ENCODE results near the gene FAM209B. TPM values are rescaled to one million over a fixed set of nuclear protein-coding genes. Genes with fewer than 3 reads are reported as not detected.

Gene FAM209B
- total RNA-seq, 1 experiment from 2014 or later, result 0.92 TPM

GRCh38 chr20:56506103-56506502 is 26.9 kb upstream of the FAM209B start:
- DNase-seq, result no peak
- H3K4me3 Mint-ChIP-seq, result no peak overlapping the region
- peaks cover 2 to 3% of the 10 kb centered on the region in 2 experiments; a peak in 2 of 4 replicates for H3K4me1 Mint-ChIP-seq
- H3K9me3 Mint-ChIP-seq, result no peaks in the 10 kb centered on the region
- H2BK120ac ChIP-seq (ENCODE audit: low read depth, low read length, poor library complexity, severe bottlenecking), result no peak overlapping the region
- no peaks in the 10 kb centered on the region for H4K20me1 ChIP-seq (ENCODE audit: control insufficient read depth, insufficient read depth, insufficient read length)
- H3K79me2 ChIP-seq (ENCODE audit: insufficient read depth, low read length), result no peaks in the 10 kb centered on the region
- H3K4ac ChIP-seq (ENCODE audit: low read depth, low read length), result no peak overlapping the region
- H3K23ac ChIP-seq (ENCODE audit: insufficient read length, low read depth, low read length), result no peak overlapping the region
- TF ChIP-seq CTCF (conservative IDR thresholded peaks at IDR 0.05), result no peak
- no peak overlapping the region for H3K14ac ChIP-seq (ENCODE audit: insufficient read depth, low read length)
- H2BK20ac ChIP-seq (ENCODE audit: low read depth, low read length, poor library complexity, severe bottlenecking), result no peak overlapping the region
- no peaks in the 10 kb centered on the region for H3K27me3 Mint-ChIP-seq (ENCODE audit: low read depth)
- H4K5ac ChIP-seq (ENCODE audit: insufficient read length, low read depth, low read length), result no peak overlapping the region
- H3K27me3 ChIP-seq (ENCODE audit: insufficient read depth, low read length), result no peaks in the 10 kb centered on the region
- no peaks in the 10 kb centered on the region for H3K36me3 Mint-ChIP-seq (ENCODE audit: insufficient read depth in 1 of 3, low read depth in 3 of 3)
- H3K27ac Mint-ChIP-seq, result no peak overlapping the region
- H3K4me1 ChIP-seq (ENCODE audit: insufficient read depth, low read length), result no peaks in the 10 kb centered on the region
- H4K8ac ChIP-seq (replicated peaks; ENCODE audit: insufficient read length, low read depth, low read length), result no peak overlapping the region
- WGBS (ENCODE audit: extremely low coverage, insufficient read length, low lambda C conversion rate), result no CpG with 5 or more reads among the region's 3 CpGs
- no peak overlapping the region for H2AFZ ChIP-seq (ENCODE audit: low read length)
- H2AK5ac ChIP-seq (ENCODE audit: insufficient read length, low read length), result no peak overlapping the region
- no peaks in the 10 kb centered on the region for H3K9me3 ChIP-seq (ENCODE audit: control insufficient read depth, low read depth, low read length)
- H3K4me2 ChIP-seq (ENCODE audit: insufficient read depth, insufficient read length, low read length), result no peak overlapping the region
- peaks cover 3% of the 10 kb centered on the region for H3K79me1 ChIP-seq (ENCODE audit: insufficient read depth, low read depth, low read length, poor library complexity, severe bottlenecking)
- no peaks in the 10 kb centered on the region for H3K23me2 ChIP-seq (ENCODE audit: insufficient read length, low read depth, low read length, poor library complexity, severe bottlenecking)
- H3K18ac ChIP-seq (ENCODE audit: insufficient read length, low read depth, low read length), result no peak overlapping the region
- H4K91ac ChIP-seq (ENCODE audit: insufficient read length, low read depth, low read length), result no peak overlapping the region
- no peak overlapping the region for H3T11ph ChIP-seq (ENCODE audit: low read length)
- H2BK12ac ChIP-seq (ENCODE audit: insufficient read length, low read depth, low read length), result no peak overlapping the region
- no peak overlapping the region for H3K9ac ChIP-seq (ENCODE audit: extremely low read depth, insufficient read length, low read length)
- H2BK15ac ChIP-seq (ENCODE audit: low read depth, low read length), result no peak overlapping the region
- no peak overlapping the region for H3K27ac ChIP-seq (ENCODE audit: insufficient read length, low read depth, low read length)
- H2BK5ac ChIP-seq (ENCODE audit: insufficient read length, low read length), result no peak overlapping the region
- H3K56ac ChIP-seq (ENCODE audit: insufficient read length, low read depth, low read length), result no peak overlapping the region
